Sigmoid colon (tissue), 4 donors: ENCODE measurements around the gene NCF4.
A peak's percentile ranks its signal among the peaks of the same experiment; 100 is the strongest.

Experiments used
- POLR2AphosphoS5 ChIP-seq, 4 donors: sonication (generic); formaldehyde crosslinking; IDR thresholded peaks; one replicate each; pipeline ENCODE4 v1.6.1; 2017; ENCODE audit warnings: antibody characterized with exemption in 4 of 4
- TF ChIP-seq, protein P1 (sequence below), 4 experiments: fragments of 450-650 bp in 3 of 4; fragments of 200-600 bp in 1 of 4; IDR thresholded peaks; one replicate each; pipeline ENCODE4 v1.5.1; 2016 to 2019; ENCODE audit warnings: antibody characterized with exemption in 4 of 4, mild to moderate bottlenecking in 3 of 4, moderate library complexity in 2 of 4

DNA sequence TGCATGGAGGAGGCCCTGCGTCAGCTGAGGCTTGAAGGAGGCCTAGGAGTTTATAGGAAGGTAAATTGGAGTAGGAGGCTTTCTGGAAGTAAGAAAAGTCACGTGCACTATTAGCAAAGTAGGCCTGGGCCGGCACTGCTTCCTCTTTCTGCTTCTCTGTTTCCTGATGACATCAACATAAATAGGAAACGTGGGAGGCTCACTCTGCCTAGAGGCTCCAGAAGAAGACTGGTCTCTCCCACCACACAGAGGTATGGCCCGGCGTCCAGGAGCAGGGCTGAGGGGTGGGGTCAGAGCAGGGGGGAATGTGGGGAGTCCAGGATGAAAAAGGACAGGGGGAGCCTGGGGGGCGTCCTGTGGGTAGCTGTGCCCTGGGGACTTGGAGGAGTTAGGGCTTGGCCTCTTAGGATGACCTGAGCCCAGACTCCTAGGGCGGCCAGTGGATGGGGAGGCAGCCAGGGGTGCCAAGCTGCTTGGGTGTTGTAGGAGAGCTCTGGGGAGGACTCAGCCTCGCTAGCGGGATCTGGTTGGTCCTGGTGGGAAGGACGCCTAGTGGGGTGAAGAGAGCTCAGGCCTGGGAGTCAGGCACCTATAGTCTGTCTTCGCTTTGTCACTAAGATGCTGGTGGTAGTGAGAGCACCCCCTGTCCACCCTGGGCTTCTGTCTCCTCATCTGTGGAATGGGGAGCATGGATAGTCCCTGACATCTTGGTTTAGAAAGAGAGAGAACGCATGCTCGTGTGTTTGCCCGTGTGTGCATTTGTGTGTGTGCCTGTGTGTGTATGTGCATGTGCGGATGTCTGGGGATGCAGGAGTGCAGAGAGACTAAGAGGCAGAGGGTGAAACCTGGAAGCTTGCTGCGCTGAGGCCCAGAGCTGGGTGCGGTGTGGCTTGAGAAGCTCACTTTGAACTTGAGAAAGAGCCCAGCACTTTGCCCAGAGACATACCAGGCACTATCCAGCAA, 52.9 kb downstream of the NCF4 start, which contains the start of gene CSF2RB:
- TF ChIP-seq, protein P1, sequence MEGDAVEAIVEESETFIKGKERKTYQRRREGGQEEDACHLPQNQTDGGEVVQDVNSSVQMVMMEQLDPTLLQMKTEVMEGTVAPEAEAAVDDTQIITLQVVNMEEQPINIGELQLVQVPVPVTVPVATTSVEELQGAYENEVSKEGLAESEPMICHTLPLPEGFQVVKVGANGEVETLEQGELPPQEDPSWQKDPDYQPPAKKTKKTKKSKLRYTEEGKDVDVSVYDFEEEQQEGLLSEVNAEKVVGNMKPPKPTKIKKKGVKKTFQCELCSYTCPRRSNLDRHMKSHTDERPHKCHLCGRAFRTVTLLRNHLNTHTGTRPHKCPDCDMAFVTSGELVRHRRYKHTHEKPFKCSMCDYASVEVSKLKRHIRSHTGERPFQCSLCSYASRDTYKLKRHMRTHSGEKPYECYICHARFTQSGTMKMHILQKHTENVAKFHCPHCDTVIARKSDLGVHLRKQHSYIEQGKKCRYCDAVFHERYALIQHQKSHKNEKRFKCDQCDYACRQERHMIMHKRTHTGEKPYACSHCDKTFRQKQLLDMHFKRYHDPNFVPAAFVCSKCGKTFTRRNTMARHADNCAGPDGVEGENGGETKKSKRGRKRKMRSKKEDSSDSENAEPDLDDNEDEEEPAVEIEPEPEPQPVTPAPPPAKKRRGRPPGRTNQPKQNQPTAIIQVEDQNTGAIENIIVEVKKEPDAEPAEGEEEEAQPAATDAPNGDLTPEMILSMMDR (IDR thresholded peaks at IDR 0.05) = no peak
- TF ChIP-seq POLR2AphosphoS5 (IDR thresholded peaks at IDR 0.05) = peak in 1 of 4 donors; percentile 25
